Spleen (tissue), 7 donors: ENCODE data around the gene NKG7.

Experiments used
- CTCF ChIP-seq, 11 experiments: fragments of 200-600 bp in 7 of 11; fragments of 450-650 bp in 4 of 11; sonication (generic) in 4 of 11; IDR thresholded peaks in 8 of 11; conservative IDR thresholded peaks in 3 of 11; 1 replicate in 7 of 11; 2 replicates in 4 of 11; pipeline versions ENCODE4 v1.4.0 to v1.8.0; 2016 to 2021; ENCODE audit warnings: antibody characterized with exemption in 11 of 11, inconsistent platforms in 4 of 11, mild to moderate bottlenecking in 1 of 11
- POLR2A ChIP-seq, 3 donors: fragments of 450-650 bp; IDR thresholded peaks; one replicate each; pipeline ENCODE4 v1.5.1; 2017; ENCODE audit warnings: antibody characterized with exemption in 3 of 3, mild to moderate bottlenecking in 1 of 3
- donor health status: DM: no; HTN: no; CAD: no; lungs with moderate emphysema.
- donor health status: DM: no; HTN: no; CAD: no.
- donor health status: DM: no; HTN: no; CAD: no.

GRCh38 chr19:51324167-51324481 lies 48.3 kb downstream of the NKG7 start:
- TF ChIP-seq CTCF (IDR thresholded peaks at IDR 0.05 in 8 of 11, conservative IDR thresholded peaks at IDR 0.05 in 3 of 11) (no peak), POLR2A (IDR thresholded peaks at IDR 0.05) (no peak)
